Measurements from ENCODE around the gene LIMCH1.
"Not testable (repeated sequence)": the region's sequence is repeated elsewhere in the genome, so short reads cannot be mapped to it uniquely, and the experiment has no call there.

LIMCH1 gene, protein sequence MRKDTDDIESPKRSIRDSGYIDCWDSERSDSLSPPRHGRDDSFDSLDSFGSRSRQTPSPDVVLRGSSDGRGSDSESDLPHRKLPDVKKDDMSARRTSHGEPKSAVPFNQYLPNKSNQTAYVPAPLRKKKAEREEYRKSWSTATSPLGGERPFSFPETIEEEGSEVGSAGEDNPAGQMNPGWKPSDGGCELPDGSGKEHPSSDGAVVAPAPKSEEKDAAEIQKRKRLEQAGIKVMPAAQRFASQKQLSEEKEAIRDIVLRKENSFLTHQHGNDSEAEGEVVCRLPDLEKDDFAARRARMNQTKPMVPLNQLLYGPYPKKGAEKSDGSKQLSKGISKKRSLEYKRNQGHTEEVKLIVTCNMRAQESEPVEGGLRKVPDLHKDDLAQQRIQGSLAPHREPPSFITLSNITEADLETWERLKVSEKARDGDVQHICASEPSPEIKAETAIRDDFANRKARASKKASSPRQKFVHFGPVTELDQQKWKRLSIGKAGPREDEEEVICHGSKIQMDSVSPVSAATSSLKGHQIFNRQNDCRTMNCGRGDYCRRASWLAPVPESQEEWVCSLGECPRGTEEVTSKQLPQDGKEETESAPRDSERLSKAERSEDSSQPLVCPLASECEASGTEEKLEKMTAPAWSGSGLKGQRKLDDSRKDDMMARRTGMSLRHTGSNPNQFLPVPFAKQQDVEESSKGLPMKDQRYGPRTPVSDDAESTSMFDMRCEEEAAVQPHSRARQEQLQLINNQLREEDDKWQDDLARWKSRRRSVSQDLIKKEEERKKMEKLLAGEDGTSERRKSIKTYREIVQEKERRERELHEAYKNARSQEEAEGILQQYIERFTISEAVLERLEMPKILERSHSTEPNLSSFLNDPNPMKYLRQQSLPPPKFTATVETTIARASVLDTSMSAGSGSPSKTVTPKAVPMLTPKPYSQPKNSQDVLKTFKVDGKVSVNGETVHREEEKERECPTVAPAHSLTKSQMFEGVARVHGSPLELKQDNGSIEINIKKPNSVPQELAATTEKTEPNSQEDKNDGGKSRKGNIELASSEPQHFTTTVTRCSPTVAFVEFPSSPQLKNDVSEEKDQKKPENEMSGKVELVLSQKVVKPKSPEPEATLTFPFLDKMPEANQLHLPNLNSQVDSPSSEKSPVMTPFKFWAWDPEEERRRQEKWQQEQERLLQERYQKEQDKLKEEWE (N-terminal part only)

DNA sequence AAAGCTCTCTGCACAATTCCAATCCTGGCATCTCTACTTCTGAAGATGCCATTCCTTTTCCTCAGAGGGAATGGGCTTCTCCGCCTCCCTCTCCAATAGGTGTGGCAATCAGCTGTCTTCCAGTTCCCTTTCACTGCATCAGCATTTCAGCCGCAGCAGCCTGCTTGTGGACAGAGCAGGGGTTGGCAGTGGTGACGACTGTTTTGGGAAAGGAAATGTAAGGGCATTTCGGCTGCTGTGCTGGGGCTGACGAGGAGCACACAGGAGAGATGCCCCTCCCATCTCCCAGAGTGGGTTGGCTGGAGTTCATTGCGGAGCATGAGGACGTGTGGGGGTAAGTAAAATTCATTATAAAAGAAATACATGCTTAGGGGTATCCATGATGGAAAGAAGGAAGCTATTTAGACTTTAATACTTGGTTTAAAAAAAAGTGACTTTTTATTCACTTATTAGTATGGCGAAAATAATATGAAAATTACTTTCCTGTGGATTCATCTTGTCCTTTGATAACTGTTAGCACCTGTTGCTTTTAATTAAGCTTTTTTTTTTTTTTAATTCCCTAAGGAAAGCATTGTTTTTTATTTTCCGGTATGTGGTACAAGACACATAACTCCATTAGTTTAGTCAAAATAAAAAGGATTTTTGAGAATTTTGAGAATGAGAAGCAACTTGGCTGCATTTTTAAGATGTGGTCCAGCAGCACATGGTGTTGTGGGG is at the start of gene LIMCH1:
Gene LIMCH1 (plus strand): TSS at position 141 of the 717 bp plus-strand sequence. CDS start 67,839 bp downstream, outside the sequence.
- peak; percentile 1 for DNase-seq

DNA sequence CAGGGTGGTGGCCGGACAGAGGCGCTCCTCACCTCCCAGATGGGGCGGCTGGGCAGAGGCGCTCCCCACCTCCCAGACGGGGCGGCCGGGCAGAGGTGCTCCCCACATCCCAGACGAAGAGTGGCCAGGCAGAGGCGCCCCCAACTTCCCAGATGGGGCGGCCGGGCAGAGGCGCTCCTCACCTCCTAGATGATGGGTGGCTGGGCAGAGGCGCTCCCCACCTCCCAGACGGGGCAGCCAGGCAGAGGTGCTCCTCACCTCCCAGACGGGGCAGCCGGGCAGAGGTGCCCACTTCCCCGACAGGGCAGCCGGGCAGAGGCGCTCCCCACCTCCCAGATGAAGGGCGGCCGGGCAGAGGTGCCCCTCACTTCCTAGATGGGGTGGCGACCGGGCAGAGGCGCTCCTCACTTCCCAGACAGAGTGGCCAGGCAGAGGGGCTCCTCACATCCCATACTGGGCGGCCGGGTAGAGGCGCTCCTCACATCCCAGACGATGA is 46.8 kb upstream of the LIMCH1 start:
- DNase-seq: not testable (repeated sequence)

DNA sequence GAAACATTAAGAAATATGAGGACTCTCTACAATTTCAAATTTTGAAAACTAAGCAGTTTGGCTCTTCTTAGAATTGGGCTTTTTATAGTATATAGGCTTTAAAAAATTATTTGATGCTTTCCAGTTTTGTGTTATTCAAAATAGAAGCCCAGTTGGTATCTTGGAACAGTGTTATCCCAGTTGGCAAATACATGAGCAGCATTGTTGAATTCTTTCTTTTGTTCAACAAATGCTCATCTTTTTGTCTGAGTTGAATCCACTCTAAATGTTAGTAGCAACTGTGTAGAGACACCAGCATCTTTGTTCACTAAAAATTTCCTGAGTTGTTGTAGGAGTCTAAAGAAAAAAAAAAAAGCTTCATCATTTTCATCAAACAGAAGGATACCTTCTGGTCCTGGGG is 41.0 kb upstream of the LIMCH1 start:
- DNase-seq: no peak

DNA sequence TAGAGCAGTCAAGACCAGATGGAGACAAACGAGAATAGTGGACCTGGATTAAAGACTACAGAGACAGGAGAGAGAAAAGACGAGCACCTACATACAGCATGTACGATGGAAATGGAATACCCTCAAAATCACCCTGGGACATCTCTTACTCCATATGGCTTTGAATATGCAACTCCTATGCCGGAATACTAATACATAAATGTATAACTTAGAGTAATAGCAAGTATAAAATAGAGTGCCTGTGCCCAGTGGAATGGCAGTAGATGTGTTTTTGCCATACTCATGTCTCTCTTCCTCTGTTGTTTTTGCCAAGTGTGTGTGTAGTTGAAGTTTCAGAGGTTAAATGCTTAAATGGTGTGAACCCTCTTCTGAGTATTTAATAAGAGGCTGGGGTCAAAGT is 39.8 kb upstream of the LIMCH1 start:
- DNase-seq: no peak

DNA sequence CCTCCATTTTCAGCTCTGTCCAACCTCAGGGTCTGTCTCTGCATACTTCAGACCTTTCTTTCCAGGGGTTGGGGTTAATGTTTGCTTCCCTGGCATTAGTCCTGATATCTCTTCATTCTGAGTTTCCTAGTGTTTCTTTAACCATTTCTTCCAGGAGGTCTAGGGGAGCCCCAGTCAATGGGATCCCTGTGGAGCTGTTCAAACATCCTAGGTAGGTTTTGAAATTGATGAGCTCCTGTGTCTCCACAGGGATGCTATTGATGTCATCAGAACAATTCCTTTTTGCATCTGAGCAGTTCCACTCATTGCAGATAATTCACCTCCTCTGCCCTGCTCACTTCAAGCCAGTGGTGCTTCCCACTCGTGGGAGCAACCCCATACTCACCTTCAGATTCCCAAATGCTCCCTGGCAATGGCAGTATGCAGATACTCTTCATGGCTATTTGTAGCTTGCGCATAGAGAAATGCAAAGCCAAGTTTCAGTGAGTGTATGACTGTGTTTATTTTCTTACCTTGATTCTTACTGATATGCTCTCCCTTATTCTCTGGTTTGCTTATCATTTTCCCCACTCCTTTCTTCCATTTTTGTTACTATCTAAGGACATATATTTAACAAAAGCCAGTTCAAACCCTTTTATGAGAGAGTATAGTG is 33.7 kb upstream of the LIMCH1 start:
- DNase-seq: no peak

DNA sequence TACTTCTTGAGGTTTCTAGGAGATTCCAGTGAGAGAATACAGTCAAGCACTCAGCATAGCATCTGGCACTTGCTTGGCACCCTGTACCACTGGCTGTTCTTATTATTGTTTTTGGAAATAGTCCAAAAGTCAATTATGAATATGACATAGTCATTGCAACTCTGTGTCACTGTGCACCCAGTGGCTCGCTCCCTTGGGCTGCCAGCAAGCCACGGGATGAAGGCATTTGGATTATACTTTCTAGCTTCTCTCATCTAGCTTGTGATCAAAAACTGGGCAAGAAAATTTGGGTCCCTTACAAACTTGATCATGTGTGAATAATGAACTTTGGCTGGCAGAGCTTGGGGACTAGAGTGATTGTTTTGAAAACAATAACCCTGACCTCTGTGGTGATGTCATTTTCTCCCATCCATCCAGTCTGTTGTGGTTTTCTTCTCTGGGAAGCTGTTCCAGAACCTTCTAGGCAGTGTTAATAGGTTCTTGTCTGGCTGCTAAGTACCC is 32.7 kb upstream of the LIMCH1 start:
- no peak for DNase-seq

DNA sequence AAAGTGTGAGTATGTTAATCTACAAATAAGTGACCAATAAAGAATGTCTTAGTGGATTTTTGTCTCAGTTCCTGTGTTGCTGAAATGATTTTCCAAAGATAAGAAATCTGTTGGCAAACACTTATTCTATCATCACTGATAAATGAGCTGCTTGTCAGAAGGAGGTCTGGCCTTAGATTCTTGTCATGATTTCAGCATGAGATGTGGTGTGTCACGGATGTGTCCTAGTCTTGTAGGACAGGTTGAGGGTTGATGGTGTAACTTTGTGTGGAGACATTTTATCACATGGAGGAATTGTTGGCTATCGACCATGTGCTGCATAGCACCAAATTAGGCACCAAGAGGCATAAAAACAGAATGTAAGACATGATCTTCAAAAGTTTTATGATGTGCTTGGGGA is 31.8 kb upstream of the LIMCH1 start:
- DNase-seq: no peak

DNA sequence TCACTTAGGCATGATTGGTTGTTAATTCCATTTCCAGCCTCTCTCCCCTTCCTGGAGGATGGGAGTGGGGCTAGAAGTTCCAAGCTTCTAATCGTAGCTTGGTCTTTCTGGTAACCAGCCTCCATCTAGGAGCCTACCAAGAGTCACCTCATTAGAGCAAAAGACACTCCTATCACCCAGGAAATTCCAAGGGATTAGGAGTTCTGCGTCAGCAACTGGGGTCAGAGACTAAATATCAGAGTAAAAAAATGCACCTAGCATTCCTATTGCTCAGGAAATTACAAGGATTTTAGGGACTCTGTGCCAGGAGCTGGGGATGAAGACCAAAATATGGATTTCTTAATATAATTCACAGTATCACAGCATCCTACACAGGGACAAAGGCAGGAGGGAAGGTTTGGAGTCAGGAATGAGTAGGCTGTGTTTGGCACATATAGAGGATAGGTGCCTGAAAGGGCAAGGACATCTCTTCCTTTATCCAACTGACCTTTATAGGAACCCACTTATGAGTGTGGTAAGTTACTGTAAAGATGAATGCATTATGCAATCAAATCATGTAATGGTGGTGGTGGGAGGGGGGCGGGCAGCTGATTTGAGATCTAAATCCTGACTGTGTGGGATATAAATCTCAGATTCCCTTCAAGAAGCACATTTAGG is 30.5 kb upstream of the LIMCH1 start:
- DNase-seq: no peak

DNA sequence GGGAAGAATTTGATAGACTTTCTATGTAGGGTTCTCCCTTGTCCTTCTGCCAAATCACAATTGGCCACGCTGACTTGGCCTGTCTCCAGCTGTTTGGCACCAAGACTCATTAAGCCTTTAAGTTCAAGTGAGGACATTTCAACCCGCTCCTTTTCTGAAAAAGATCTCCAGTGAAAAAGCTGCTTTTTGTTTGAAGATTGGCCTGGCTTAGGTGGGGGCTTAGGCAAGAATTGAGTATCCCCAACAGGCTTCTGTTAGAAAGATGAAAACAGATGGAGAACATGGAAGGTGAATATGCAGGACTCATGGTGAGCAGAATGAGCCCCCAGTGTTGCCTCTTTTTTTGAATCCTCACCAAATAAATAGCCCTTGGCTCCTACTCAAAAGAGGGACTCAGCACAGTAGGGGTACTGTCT is 28.5 kb upstream of the LIMCH1 start:
- DNase-seq: no peak

DNA sequence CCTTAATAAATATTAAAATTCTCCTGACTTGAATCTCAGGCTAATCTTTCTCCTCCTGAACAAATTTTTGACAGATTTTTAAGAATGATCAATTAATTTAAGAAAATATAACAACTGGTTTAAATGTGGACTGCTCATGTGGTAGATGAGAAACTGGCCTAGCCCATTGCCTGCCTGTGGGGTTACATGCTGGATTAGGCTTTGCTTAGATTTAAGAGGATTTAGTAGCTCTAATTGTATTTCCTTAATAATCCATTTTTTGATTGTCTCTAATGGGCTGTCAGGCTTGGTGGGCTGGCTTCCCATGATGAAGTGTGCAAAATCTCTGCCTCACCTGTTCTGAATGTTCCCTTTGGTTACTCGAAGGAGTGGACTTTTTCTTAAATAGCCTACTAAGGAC is 27.8 kb upstream of the LIMCH1 start:
- DNase-seq: no peak

DNA sequence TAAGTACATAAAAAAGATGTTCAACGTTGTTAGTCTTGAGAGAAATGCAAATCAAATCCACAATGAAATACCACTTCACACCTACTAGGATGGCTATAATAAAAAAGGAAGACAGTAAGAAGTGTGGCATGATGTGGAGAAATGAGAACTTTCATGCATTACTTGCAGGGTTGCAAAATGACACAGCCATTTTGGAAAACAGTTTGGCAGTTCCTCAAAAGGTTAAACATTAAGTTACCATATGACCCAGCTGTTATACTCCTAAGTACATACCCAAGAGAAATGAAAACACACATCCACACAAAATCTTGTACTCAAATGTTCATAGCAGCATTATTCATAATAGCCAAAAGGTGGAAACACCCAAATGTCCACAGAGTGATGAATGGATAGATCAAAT is 25.8 kb upstream of the LIMCH1 start:
- no peak for DNase-seq

DNA sequence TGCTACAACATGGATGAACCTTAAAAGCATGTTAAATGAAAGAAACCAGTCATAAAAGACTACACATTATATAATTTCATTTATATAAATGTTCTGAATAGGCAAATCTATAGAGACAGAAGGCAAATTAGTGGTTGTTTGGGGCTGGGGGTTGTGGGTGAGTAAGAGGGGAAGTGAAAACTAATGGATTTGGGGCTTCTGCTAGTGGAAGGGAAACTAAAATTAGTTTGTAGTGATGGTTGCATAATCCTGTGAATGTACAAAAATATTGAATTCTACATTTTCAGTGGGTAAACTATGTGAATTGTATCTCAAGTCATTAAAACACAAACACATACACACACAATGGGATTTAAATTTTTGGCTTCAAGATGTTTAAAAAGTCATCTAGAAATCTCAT is 25.4 kb upstream of the LIMCH1 start:
- DNase-seq: no peak

DNA sequence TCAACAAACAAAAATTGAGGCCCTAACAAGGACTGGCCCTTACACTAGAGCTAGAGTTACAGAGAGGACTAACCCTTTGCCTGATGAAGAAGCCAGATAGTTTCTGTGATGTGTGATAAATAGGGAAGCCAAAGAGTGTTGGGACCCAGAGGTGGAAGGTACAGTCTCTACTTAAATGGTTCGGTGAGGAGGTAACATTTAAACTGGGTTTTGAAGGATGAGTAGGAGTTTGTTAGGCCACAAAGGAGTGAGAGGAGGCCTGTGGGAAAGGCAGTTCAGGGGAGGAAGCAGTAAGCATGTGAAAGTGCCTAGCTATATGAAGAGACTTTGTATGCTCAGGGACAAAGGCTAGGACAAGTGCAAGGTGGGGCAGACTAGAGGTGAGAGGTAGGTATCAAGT is 23.8 kb upstream of the LIMCH1 start:
- DNase-seq: no peak

DNA sequence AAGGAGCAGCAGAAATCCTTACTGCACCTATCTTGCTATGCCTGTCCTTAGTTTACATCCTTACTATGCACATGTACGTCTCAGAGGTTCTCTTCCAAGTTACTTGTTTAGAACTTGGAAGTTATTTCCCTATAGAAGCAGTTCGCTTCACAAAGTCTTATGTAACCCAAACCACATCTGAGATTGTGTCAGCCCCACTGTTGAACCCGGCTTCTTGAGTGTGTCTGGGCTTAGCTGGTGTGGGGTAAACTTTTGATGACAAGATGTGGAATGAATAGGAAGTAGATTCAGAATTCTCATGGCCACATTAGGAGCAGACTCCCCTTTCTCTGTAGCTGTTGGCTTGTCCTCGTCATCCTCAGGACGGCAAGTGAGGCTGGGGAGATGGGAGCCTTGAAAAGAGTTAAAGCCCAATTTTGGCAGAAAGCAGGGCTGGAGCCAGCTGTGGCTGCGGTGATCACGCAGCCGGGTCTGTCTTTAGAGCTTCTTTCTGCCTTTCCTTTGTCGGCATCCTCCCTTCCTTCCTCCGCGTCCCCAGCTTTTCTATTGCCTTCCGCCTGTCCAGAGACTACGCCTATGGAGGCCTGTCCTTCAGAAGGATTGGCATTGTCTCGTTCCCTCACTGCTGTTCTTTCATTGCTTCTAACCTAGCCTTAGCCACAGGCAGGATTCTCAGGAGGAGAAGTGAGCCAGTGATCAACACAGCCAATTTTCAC is 23.0 kb upstream of the LIMCH1 start:
- no peak for DNase-seq

DNA sequence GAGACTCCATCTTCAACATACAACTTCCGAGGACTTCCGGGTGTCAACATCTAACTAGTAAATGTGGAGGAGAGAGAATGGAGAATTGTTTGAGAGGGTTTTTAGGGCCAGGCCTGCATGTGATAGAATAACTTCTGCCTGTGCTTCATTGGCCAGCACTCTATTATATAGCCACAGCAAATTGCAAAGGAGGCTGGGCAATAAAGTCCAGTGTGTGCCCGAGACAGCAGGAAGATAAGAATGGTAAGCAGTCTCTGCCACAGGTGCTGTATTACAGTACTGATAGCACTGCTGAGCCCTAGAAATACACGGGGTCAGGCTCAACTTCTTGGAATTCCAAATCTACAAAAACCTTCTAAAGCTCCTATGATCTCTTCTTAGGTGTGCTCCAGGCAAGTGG is 20.8 kb upstream of the LIMCH1 start:
- DNase-seq: no peak

DNA sequence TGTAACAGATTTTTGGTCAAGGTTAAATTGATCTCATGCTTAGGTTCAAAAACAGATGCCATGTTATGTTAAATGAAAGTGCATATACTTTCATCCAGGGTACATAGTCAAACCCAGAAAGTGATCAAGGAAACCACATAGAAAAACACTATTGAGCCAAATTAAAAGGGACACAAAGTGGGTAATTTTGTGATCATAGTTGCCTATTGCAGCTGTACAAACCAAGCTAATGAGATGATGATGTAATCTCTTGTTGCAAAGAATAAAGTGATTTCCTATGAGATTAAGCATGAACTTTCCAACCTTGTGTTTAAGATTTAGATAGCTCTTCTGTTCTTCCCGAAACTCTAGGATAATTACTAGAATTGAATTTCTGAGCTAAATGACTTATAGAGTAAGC is 20.2 kb upstream of the LIMCH1 start:
- no peak for DNase-seq

DNA sequence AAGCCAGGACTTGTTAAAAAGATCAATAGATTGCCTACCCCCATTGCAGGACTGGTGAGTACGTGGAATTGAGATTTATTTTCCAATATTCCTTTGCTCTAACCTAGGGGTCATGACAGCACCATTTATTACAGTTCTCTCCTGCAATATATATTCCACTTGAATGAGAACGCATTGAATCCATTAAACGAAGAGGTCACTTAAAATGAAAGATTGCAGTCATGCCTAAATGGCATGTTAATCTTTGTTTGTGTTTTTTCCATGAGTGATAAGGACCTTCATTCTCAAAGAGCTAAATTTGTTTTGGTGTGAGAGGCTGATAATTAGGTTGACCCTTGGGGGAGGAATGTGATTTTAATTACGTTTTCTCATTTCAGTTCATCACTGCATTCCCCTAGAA is 13.5 kb upstream of the LIMCH1 start:
- no peak for DNase-seq

DNA sequence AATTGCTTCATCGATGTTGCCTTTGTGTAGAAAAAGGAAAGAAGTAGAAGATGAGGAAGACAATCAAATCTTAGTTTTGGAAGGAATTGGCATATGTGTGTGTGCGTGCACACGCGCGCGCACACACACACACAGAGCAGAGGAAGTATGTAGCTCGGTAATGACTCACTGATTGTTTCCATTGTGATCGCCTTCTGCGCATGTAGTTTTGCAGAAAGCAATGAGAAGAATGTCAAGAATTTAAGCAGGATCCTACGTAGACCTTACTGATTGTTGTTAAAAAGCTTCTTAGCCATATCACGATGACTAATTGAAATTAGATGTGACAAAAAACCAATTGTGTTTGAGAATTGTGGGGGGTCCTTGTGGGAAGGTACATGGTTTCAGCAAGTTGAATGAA is 12.8 kb upstream of the LIMCH1 start:
- no peak for DNase-seq

DNA sequence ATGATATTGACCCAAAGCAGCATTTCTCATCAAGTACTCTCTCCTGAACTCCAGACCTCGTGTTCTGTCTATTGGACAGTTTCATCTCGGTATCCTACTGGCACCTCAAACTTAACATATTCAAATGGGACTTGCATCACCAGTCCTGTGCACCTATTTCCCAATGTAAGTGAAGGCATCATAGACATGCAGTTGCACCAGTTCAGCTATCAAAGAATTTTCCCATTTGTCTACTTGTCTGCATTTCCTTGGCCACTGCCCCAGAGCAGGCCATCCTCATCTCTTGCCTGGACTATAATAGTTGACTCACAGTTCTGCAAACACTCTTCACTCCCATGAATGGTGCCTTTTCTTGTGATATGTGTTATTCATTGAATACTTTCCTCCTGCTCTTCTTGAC is 11.3 kb upstream of the LIMCH1 start:
- no peak for DNase-seq

DNA sequence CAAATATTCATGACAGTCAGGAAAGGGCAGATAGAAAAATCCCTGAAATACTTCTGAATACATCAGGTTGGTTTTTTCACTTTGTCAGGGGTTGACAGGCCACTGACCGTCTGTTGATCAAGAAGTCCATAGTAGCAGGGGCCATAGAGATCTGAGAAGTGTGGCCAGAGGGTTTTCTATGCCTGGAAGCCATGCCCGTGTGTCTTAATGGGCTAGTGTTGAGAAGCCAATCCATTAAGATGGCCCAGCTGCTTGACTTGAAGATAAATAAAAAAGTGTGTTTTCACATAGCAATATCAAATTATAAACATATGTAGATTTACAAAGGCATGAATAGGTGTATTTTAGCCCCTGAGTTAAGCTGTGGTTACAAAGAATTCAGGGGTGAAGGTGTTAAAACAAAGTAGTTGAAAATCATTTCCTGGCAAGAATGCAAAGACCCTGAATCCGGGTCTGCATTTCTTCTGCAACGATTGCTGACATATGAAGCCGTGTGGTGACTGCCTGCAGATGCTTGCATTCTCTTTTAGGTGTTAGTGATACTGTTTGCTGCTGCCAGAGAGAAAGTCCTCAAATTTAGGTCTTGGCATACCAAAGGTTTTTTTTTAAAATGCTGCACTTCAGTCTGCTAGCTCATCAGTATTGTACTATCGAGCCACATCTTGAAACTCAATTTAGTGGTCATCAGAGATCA is 9.3 kb upstream of the LIMCH1 start:
- DNase-seq: no peak

Data from CD4-positive, alpha-beta T cell treated with Interleukin-12 subunit alpha and Interleukin-12 subunit beta, for 1 hour (primary cell).